OCI-LY1 (cell line): ENCODE data around the gene GNA12.
"Not testable (repeated sequence)": the region's sequence is repeated elsewhere in the genome, so short reads cannot be mapped to it uniquely, and the experiment has no call there.

ENCODE experiments used
- H2AFZ ChIP-seq: fragments of 200-600 bp; sonication (generic), shearing (Covaris generic); 2 replicates; pipeline ENCODE4 v1.6.0; 2014; ENCODE audit warnings: antibody characterized with exemption, mild to moderate bottlenecking, low read length
- H3F3A ChIP-seq: fragments of 200-600 bp; sonication (generic), shearing (Covaris generic); 2 replicates; pipeline ENCODE4 v1.6.0; 2014; ENCODE audit warnings: mild to moderate bottlenecking, antibody characterized with exemption, low read length, moderate library complexity; ENCODE audit not compliant: insufficient read depth
- H3K27ac ChIP-seq: fragments of 200-600 bp; sonication (generic); 2 replicates; pipeline ENCODE4 v1.5.1; 2014; ENCODE audit warnings: low read length, mixed run types, mild to moderate bottlenecking, low read depth; ENCODE audit not compliant: poor library complexity, severe bottlenecking
- H3K27me3 ChIP-seq: fragments of 200-600 bp; sonication (generic); 2 replicates; pipeline ENCODE4 v1.6.0; 2014; ENCODE audit warnings: antibody characterized with exemption, mild to moderate bottlenecking, low read length, moderate library complexity; ENCODE audit not compliant: insufficient read depth
- H3K36me3 ChIP-seq: fragments of 200-600 bp; sonication (generic); 2 replicates; pipeline ENCODE4 v1.6.1; 2014; ENCODE audit warnings: mild to moderate bottlenecking, antibody characterized with exemption, low read length, moderate library complexity, mixed read lengths; ENCODE audit not compliant: insufficient read depth
- H3K4me1 ChIP-seq: fragments of 200-600 bp; sonication (generic); 2 replicates; pipeline ENCODE4 v1.5.1; 2014; ENCODE audit warnings: mild to moderate bottlenecking, low read length, moderate library complexity; ENCODE audit not compliant: insufficient read depth, severe bottlenecking
- H3K4me2 ChIP-seq: fragments of 200-600 bp; sonication (generic), shearing (Covaris generic); 2 replicates; pipeline ENCODE4 v1.6.1; 2014; ENCODE audit warnings: low read length
- H3K4me3 ChIP-seq: fragments of 200-600 bp; sonication (generic); 2 replicates; pipeline ENCODE4 v1.5.1; 2014; ENCODE audit warnings: low read length, low read depth, mild to moderate bottlenecking, mixed read lengths; ENCODE audit not compliant: poor library complexity, severe bottlenecking
- H3K79me2 ChIP-seq: fragments of 200-600 bp; shearing (Covaris generic); 2 replicates; pipeline ENCODE4 v1.6.1; 2016; ENCODE audit warnings: mixed run types, low read length, mixed read lengths; ENCODE audit not compliant: insufficient read depth
- H3K9ac ChIP-seq: fragments of 200-600 bp; sonication (generic), shearing (Covaris generic); 2 replicates; pipeline ENCODE4 v1.6.1; 2014; ENCODE audit warnings: mild to moderate bottlenecking, low read length, mixed read lengths
- H3K9me2 ChIP-seq: fragments of 200-600 bp; sonication (generic), shearing (Covaris generic); 2 replicates; pipeline ENCODE4 v1.6.1; 2014; ENCODE audit warnings: low read depth, mild to moderate bottlenecking, low read length, mixed read lengths
- H3K9me3 ChIP-seq: fragments of 200-600 bp; shearing (Covaris generic); 2 replicates; pipeline ENCODE4 v1.6.1; 2014; ENCODE audit warnings: low read length, mixed read lengths
- H4K20me1 ChIP-seq: fragments of 200-600 bp; sonication (generic), shearing (Covaris generic); 2 replicates; pipeline ENCODE4 v1.6.0; 2016; ENCODE audit warnings: mild to moderate bottlenecking, low read length; ENCODE audit not compliant: insufficient read depth
- CTCF ChIP-seq: fragments of 200-600 bp; sonication (generic), shearing (Covaris generic); IDR thresholded peaks from 2 replicates; pipeline ENCODE4 v1.5.1; 2017; ENCODE audit warnings: mild to moderate bottlenecking, antibody characterized with exemption, low read length, moderate library complexity, mixed read lengths
- EZH2 ChIP-seq: fragments of 200-600 bp; sonication (generic), shearing (Covaris generic); IDR thresholded peaks from 2 replicates; pipeline ENCODE4 v1.8.0; 2017; ENCODE audit warnings: borderline replicate concordance, mixed run types, mild to moderate bottlenecking, antibody characterized with exemption, low read length, moderate library complexity, mixed read lengths

The GNA12 gene

GRCh38 chr7:2698581-2699288, 145.4 kb downstream of the GNA12 start:
- Histone ChIP-seq H3K9me2 (no peaks in the 10 kb centered on the region), H3K27ac (no peak overlapping the region), H2AFZ (no peak overlapping the region), H3K9me3 (no peaks in the 10 kb centered on the region), H3K4me3 (no peak overlapping the region), H3K9ac (no peak overlapping the region), H3F3A (no peaks in the 10 kb centered on the region), H3K79me2 (no peaks in the 10 kb centered on the region), H3K27me3 (peaks cover 7% of the 10 kb centered on the region; the same call in 1 of the 2 replicates), H3K4me1 (peaks cover 3% of the 10 kb centered on the region), H3K36me3 (no peaks in the 10 kb centered on the region; the same call in 1 of the 2 replicates), H4K20me1 (no peaks in the 10 kb centered on the region), H3K4me2 (no peak overlapping the region)
- TF ChIP-seq CTCF (no peak), EZH2 (no peak)

GRCh38 chr7:2694122-2694436, 150.0 kb downstream of the GNA12 start:
- H3K4me3 ChIP-seq, H3K4me1 ChIP-seq, H3K27me3 ChIP-seq, H3K36me3 ChIP-seq, H3K9me2 ChIP-seq, H3F3A ChIP-seq, H3K4me2 ChIP-seq, H4K20me1 ChIP-seq, H2AFZ ChIP-seq, H3K27ac ChIP-seq, H3K9me3 ChIP-seq, H3K9ac ChIP-seq, H3K79me2 ChIP-seq: not testable (repeated sequence)

- H3K27me3 ChIP-seq, H3K27ac ChIP-seq, H2AFZ ChIP-seq, H3F3A ChIP-seq, H3K4me1 ChIP-seq, H3K9ac ChIP-seq, H3K9me2 ChIP-seq, H3K9me3 ChIP-seq, H3K79me2 ChIP-seq, H3K4me3 ChIP-seq, H4K20me1 ChIP-seq, H3K36me3 ChIP-seq, H3K4me2 ChIP-seq: not testable (repeated sequence)
Observed at GRCh38 chr7:2693420-2694121, 150.5 kb downstream of the GNA12 start.

- Histone ChIP-seq H3K9ac (no peak overlapping the region), H3K79me2 (no peaks in the 10 kb centered on the region), H4K20me1 (no peaks in the 10 kb centered on the region), H3K4me3 (no peak overlapping the region), H3K27ac (no peak overlapping the region), H3K4me1 (no peaks in the 10 kb centered on the region), H3F3A (no peaks in the 10 kb centered on the region), H2AFZ (no peak overlapping the region), H3K9me2 (no peaks in the 10 kb centered on the region), H3K4me2 (no peak overlapping the region), H3K27me3 (peaks cover 3% of the 10 kb centered on the region; the same call in 1 of the 2 replicates), H3K9me3 (no peaks in the 10 kb centered on the region), H3K36me3 (no peaks in the 10 kb centered on the region; the same call in 1 of the 2 replicates)
- TF ChIP-seq EZH2 (no peak), CTCF (no peak)
Observed at GRCh38 chr7:2692543-2692942, 151.6 kb downstream of the GNA12 start.

- H3K36me3 ChIP-seq, H3K79me2 ChIP-seq: not testable (repeated sequence)
Observed at GRCh38 chr7:2691932-2692439, 152.1 kb downstream of the GNA12 start.

More at GRCh38 chr7:2691932-2692439, 152.1 kb downstream of the GNA12 start:
- H2AFZ ChIP-seq, H3F3A ChIP-seq, H3K4me3 ChIP-seq, H3K9ac ChIP-seq, H3K9me2 ChIP-seq, H3K4me1 ChIP-seq, H3K9me3 ChIP-seq, H3K27me3 ChIP-seq, H4K20me1 ChIP-seq, H3K4me2 ChIP-seq, H3K27ac ChIP-seq: not testable (repeated sequence)
